HepG2 (cell line): Measurements from ENCODE around the gene CNP. TPM values are rescaled to one million over a fixed set of nuclear protein-coding genes. Genes with fewer than 3 reads are reported as not detected.
A peak's percentile ranks its signal among the peaks of the same experiment; 100 is the strongest.

Source experiments
- ATAC-seq: fragments of 200-7000 bp; cut with Tn5 transposase; 3 replicates; pipeline ENCODE4 v1.9.1; 2020; ENCODE audit warnings: mild to moderate bottlenecking, moderate library complexity
- BruUV-seq: library from RNA; stranded (reverse); fragments of 400-500 nt; replicated peaks from 2 replicates; lab custom pipeline; 2021; lab: Mats Ljungman, UMichigan
- CTCF ChIA-PET: fragments of 300-600 bp; formaldehyde crosslinking; extraction: SDS; loops from one replicate; lab custom pipeline; 2021; ENCODE audit warnings: low total read pairs, inconsistent platforms, low intra/inter-chr PET ratio; lab: Yijun Ruan, JAX
- POLR2A ChIA-PET: fragments of 350-600 bp; sonication (Branson Sonifier 250); formaldehyde crosslinking; loops from one replicate; lab custom pipeline; 2020; ENCODE audit warnings: antibody characterized with exemption, inconsistent platforms; lab: Yijun Ruan, JAX
- DNase-seq: peaks from one replicate; pipeline ENCODE4 v3.0.0-alpha.2; 2015; ENCODE audit warnings: low spot score
- FAIRE-seq: peaks from 3 replicates; lab custom pipeline; 2011; peaks lifted over from hg19 to GRCh38; lab: Jason Lieb, UNC
- H2AFZ ChIP-seq: one replicate; pipeline ENCODE4 v1.6.1; 2011; ENCODE audit warnings: low read length, inconsistent platforms
- H3K27ac ChIP-seq: fragments of 300-600 bp; 3 replicates; pipeline ENCODE4 v1.8.0; 2011; ENCODE audit warnings: mixed run types, mild to moderate bottlenecking, mixed read lengths, low read length, inconsistent platforms; ENCODE audit not compliant: insufficient read depth; ENCODE audit errors: extremely low read length
- H3K27me3 ChIP-seq, 2 experiments: fragments of 200-600 bp in 1 of 2; 2 replicates in 1 of 2; 3 replicates in 1 of 2; pipeline versions ENCODE4 v1.6.0 to v1.8.0; 2011; ENCODE audit warnings: low read length in 2 of 2, mild to moderate bottlenecking in 2 of 2, moderate library complexity in 2 of 2, inconsistent platforms in 1 of 2; ENCODE audit not compliant: insufficient read depth in 2 of 2, control insufficient read depth in 1 of 2
- H3K36me3 ChIP-seq, 2 experiments: fragments of 200-600 bp in 1 of 2; replicated peaks in 1 of 2; 2 replicates in 1 of 2; 3 replicates in 1 of 2; pipeline versions ENCODE4 v1.5.1 to v1.8.0; 2011; ENCODE audit warnings: low read length in 2 of 2, inconsistent platforms in 1 of 2; ENCODE audit not compliant: insufficient read depth in 2 of 2, control insufficient read depth in 1 of 2
- H3K4me1 ChIP-seq: 2 replicates; pipeline ENCODE4 v1.5.1; 2012; ENCODE audit warnings: low read length, inconsistent platforms; ENCODE audit not compliant: insufficient read depth
- H3K4me2 ChIP-seq: 2 replicates; pipeline ENCODE4 v1.6.0; 2011; ENCODE audit warnings: low read depth, low read length, inconsistent platforms
- H3K4me3 ChIP-seq, 3 experiments: fragments of 200-600 bp in 1 of 3; sonication (generic), shearing (Covaris generic) in 1 of 3; replicated peaks in 1 of 3; 2 replicates each; pipeline ENCODE4 v1.5.1; 2011 to 2016; ENCODE audit warnings: low read length in 3 of 3, inconsistent platforms in 2 of 3, low read depth in 2 of 3, mild to moderate bottlenecking in 2 of 3, control low read depth in 1 of 3, mixed read lengths in 1 of 3; ENCODE audit not compliant: insufficient read depth in 1 of 3
- H3K79me2 ChIP-seq: one replicate; pipeline ENCODE4 v1.6.1; 2011; ENCODE audit warnings: low read length, inconsistent platforms; ENCODE audit not compliant: insufficient read depth
- H3K9ac ChIP-seq: 2 replicates; pipeline ENCODE4 v1.6.0; 2011; ENCODE audit warnings: mild to moderate bottlenecking, low read depth, low read length, inconsistent platforms; ENCODE audit not compliant: insufficient read depth
- H3K9me3 ChIP-seq: 2 replicates; pipeline ENCODE4 v1.5.1; 2012; ENCODE audit warnings: mild to moderate bottlenecking, low read length
- H4K20me1 ChIP-seq: 2 replicates; pipeline ENCODE4 v1.6.0; 2011; ENCODE audit warnings: inconsistent platforms, mild to moderate bottlenecking, low read length, moderate library complexity; ENCODE audit not compliant: insufficient read depth
- HNF1A ChIP-seq, 2 experiments: sonication (generic) in 1 of 2; formaldehyde crosslinking in 1 of 2; IDR thresholded peaks; 2 replicates each; pipeline versions ENCODE4 v1.4.0 to v1.6.1; 2016 to 2020; ENCODE audit warnings: borderline replicate concordance in 1 of 2, low read depth in 1 of 2, mild to moderate bottlenecking in 1 of 2, missing genetic modification reagents in 1 of 2
- HNF1B ChIP-seq: sonication (generic); formaldehyde crosslinking; IDR thresholded peaks from 2 replicates; pipeline ENCODE4 v1.5.1; 2020; ENCODE audit warnings: mild to moderate bottlenecking, moderate library complexity, missing genetic modification reagents
- MAZ ChIP-seq, 2 experiments: sonication (generic) in 1 of 2; formaldehyde crosslinking in 1 of 2; IDR thresholded peaks; 2 replicates each; pipeline versions ENCODE4 v1.5.0 to v1.6.1; 2012 to 2020; ENCODE audit warnings: low read depth in 2 of 2, mild to moderate bottlenecking in 2 of 2, borderline replicate concordance in 1 of 2, improper control_type of control experiment in 1 of 2, low read length in 1 of 2, missing genetic modification reagents in 1 of 2, moderate library complexity in 1 of 2
- SAP130 ChIP-seq: IDR thresholded peaks from 2 replicates; pipeline ENCODE4 v1.6.1; 2016; ENCODE audit warnings: low read depth
- SIN3A ChIP-seq: IDR thresholded peaks from 2 replicates; pipeline ENCODE4 v1.6.1; 2011; ENCODE audit warnings: low read depth, mild to moderate bottlenecking, control low read depth, low read length, borderline replicate concordance
- ZC3H13 ChIP-seq: sonication (generic); formaldehyde crosslinking; IDR thresholded peaks from 2 replicates; pipeline ENCODE4 v1.8.1; 2023; ENCODE audit warnings: mild to moderate bottlenecking, missing genetic modification reagents, moderate library complexity
- ZKSCAN5 ChIP-seq: sonication (generic); formaldehyde crosslinking; IDR thresholded peaks from 2 replicates; pipeline ENCODE4 v1.5.1; 2020; ENCODE audit warnings: mild to moderate bottlenecking, missing genetic modification reagents
- ZNF225 ChIP-seq: sonication (generic); formaldehyde crosslinking; IDR thresholded peaks from 2 replicates; pipeline ENCODE4 v1.4.0; 2020; ENCODE audit warnings: mild to moderate bottlenecking, missing genetic modification reagents
- ZNF362 ChIP-seq: sonication (generic); formaldehyde crosslinking; IDR thresholded peaks from 2 replicates; pipeline ENCODE4 v1.4.0; 2020; ENCODE audit warnings: missing genetic modification reagents, mild to moderate bottlenecking, borderline replicate concordance
- WGBS: methylation state at CpG from one replicate; pipeline ENCODE4 v1.1.6; 2017; ENCODE audit warnings: low lambda C conversion rate; 5-methylcytosine and 5-hydroxymethylcytosine counted together
- in situ Hi-C: cut with HindIII; loops from 2 replicates; pipeline ENCODE4 v1.10.0; 2017; ENCODE audit warnings: low pct_unique_long_range_greater_than_20kb; ENCODE audit not compliant: extremely low pct_ligation_motif_present
- intact Hi-C: fragments of 100-400 bp; cut with micrococcal nuclease; formaldehyde crosslinking; loops from one replicate; pipeline ENCODE4 v1.10.0; 2022; ENCODE audit not compliant: unreplicated experiment
- polyA plus RNA-seq, 8 experiments: library from polyadenylated mRNA; depleted of rRNA in 3 of 8; stranded (reverse) in 7 of 8; unstranded in 1 of 8; fragments of >200 nt; fragmentation: Illumina TruSeq in 4 of 8; extraction: Trizol in 4 of 8; gene quantifications; 2 replicates each; pipeline versions ENCODE4 v1.2.1 to v1.2.3, GENCODE V29; 2011 to 2016; ENCODE audit warnings: low read depth in 4 of 8, missing spikeins in 1 of 8, mixed read lengths in 1 of 8; ENCODE audit not compliant: insufficient read depth in 1 of 8
- total RNA-seq, 5 experiments: library from RNA; depleted of rRNA; stranded (reverse); fragments of >200 nt; fragmentation: Illumina TruSeq; extraction: Trizol; gene quantifications; 2 replicates each; pipeline ENCODE4 v1.2.3, GENCODE V29; 2016; ENCODE audit warnings: low read depth in 1 of 5
- TF ChIP-seq, protein P1 (sequence below): sonication (generic); formaldehyde crosslinking; IDR thresholded peaks from 2 replicates; pipeline ENCODE4 v1.4.0; 2020; ENCODE audit warnings: missing genetic modification reagents
- TF ChIP-seq, protein P2 (sequence below): sonication (generic); IDR thresholded peaks from 2 replicates; pipeline ENCODE4 v1.6.1; 2016; ENCODE audit warnings: low read depth, borderline replicate concordance

Gene CNP
- total and polyA plus RNA-seq, 2 of the 13 experiments (the other 11 are each of a cell fraction or from before 2014, with no cell fraction given), result 97.2 to 161 TPM

DNA sequence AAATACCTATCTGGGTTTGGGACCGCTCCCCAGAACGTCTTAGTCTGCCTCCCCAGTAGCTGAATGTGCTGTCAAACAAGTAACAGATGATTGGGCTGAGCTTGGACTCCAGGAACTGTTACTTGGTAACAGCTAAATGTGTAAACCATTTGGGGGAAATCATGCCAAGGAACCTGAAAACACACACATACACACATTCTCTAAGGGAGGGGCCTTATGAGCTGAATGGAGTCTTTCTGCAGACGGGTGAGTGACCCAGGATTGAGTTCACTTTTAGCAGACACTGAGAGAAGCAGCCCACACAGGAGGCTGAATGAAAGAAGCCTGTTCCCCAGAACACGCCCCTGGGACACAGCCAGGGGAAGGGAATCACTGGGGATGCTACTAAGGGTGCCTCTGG lies 49.4 kb upstream of the CNP start:
- Histone ChIP-seq H3K4me1 (peaks cover 72% of the 10 kb centered on the region), H3K4me3 (peak overlapping the region; percentile 96 to 98 (median 97))
- FAIRE-seq, result peak; percentile 79
- TF ChIP-seq, protein P1, sequence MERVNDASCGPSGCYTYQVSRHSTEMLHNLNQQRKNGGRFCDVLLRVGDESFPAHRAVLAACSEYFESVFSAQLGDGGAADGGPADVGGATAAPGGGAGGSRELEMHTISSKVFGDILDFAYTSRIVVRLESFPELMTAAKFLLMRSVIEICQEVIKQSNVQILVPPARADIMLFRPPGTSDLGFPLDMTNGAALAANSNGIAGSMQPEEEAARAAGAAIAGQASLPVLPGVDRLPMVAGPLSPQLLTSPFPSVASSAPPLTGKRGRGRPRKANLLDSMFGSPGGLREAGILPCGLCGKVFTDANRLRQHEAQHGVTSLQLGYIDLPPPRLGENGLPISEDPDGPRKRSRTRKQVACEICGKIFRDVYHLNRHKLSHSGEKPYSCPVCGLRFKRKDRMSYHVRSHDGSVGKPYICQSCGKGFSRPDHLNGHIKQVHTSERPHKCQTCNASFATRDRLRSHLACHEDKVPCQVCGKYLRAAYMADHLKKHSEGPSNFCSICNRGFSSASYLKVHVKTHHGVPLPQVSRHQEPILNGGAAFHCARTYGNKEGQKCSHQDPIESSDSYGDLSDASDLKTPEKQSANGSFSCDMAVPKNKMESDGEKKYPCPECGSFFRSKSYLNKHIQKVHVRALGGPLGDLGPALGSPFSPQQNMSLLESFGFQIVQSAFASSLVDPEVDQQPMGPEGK, result peak; percentile 43; the same call in 1 of the 2 replicates
- TF ChIP-seq SAP130 (CRISPR knock-in tag), result 0 out of 2 replicates have a peak, but pooled peaks have one; percentile 50
- TF ChIP-seq, protein P2, sequence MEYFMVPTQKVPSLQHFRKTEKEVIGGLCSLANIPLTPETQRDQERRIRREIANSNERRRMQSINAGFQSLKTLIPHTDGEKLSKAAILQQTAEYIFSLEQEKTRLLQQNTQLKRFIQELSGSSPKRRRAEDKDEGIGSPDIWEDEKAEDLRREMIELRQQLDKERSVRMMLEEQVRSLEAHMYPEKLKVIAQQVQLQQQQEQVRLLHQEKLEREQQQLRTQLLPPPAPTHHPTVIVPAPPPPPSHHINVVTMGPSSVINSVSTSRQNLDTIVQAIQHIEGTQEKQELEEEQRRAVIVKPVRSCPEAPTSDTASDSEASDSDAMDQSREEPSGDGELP, result peak; percentile 62; the same call in 1 of the 2 replicates
- no peak for TF ChIP-seq ZKSCAN5 (CRISPR knock-in tag)
- no peak for TF ChIP-seq ZNF225 (CRISPR knock-in tag)
- 0 out of 2 replicates have a peak, but pooled peaks have one; percentile 23 for TF ChIP-seq MAZ (IDR thresholded peaks at IDR 0.05; ENCODE audit: borderline replicate concordance, low read depth, low read length)
- no peak for TF ChIP-seq MAZ (CRISPR knock-in tag; IDR thresholded peaks at IDR 0.05; ENCODE audit: low read depth)
- no peak for TF ChIP-seq HNF1A (IDR thresholded peaks at IDR 0.05; ENCODE audit: low read depth)
- 0 out of 2 replicates have a peak, but pooled peaks have one; percentile 6 for TF ChIP-seq HNF1A (CRISPR knock-in tag; IDR thresholded peaks at IDR 0.05; ENCODE audit: borderline replicate concordance)
- TF ChIP-seq ZC3H13 (CRISPR knock-in tag), result 0 out of 2 replicates have a peak, but pooled peaks have one; percentile 11
- TF ChIP-seq SIN3A, result 0 out of 2 replicates have a peak, but pooled peaks have one; percentile 12
- 0 out of 2 replicates have a peak, but pooled peaks have one; percentile 16 for TF ChIP-seq ZNF362 (CRISPR knock-in tag)
- 0 out of 2 replicates have a peak, but pooled peaks have one; percentile 27 for TF ChIP-seq HNF1B (CRISPR knock-in tag)

More for the DNA sequence above, 49.4 kb upstream of the CNP start:
- Histone ChIP-seq H4K20me1 (peaks cover 45% of the 10 kb centered on the region), H3K9me3 (no peaks in the 10 kb centered on the region), H3K79me2 (peaks cover 63% of the 10 kb centered on the region), H3K9ac (peak overlapping the region; percentile 91), H3K36me3 (peaks cover 9 to 21% of the 10 kb centered on the region in 2 experiments), H3K27ac (peak overlapping the region; percentile 74), H2AFZ (no peak overlapping the region), H3K27me3 (no peaks in the 10 kb centered on the region; a peak in 1 of 5 replicates), H3K4me2 (peak overlapping the region; percentile 93)
- POLR2A ChIA-PET, result interaction anchor here (1.0 to 4.3 kb wide), 9 partner anchors 8 to 228 kb away, joined by 3 to 72 read pairs (median 24); partner anchors contain the start of genes DNAJC7, EIF1, FKBP10 and KLHL11
- in situ Hi-C loops (no loop called here), intact Hi-C loops (loop anchor here (5.0 kb wide), 1 partner anchor 40 kb away; no protein-coding TSS in a partner anchor)
- no TSS peak for BruUV-seq
- ATAC-seq (no peak), DNase-seq (peak; percentile 37)
- CTCF ChIA-PET, result no interaction called here
- WGBS, result 42% methylated on average over 4 of the region's 4 CpGs
